CD4-positive, alpha-beta T cell (primary cell): Measurements from ENCODE around the gene FBXO3. TPM values are rescaled to one million over a fixed set of nuclear protein-coding genes. Genes with fewer than 3 reads are reported as not detected.

ENCODE experiments used
- ATAC-seq: fragments of 200-7000 bp; cut with Tn5 transposase; one replicate; pipeline ENCODE4 v1.10.0; 2022; ENCODE audit warnings: mild to moderate bottlenecking; ENCODE audit not compliant: poor library complexity
- CTCF ChIA-PET: fragments of 350-600 bp; sonication (Branson Sonifier 250); formaldehyde crosslinking; loops from one replicate; lab custom pipeline; 2021; ENCODE audit warnings: antibody characterized with exemption, inconsistent platforms; lab: Charles Lee
- POLR2A ChIA-PET: fragments of 350-600 bp; sonication (Branson Sonifier 250); formaldehyde crosslinking; loops from one replicate; lab custom pipeline; 2021; ENCODE audit warnings: antibody characterized with exemption, inconsistent platforms; lab: Charles Lee
- DNase-seq, 14 experiments: peaks; one replicate each; pipeline ENCODE4 v3.0.0-alpha.2; 2013 to 2020; ENCODE audit warnings: mixed read lengths in 2 of 14
- H3K27ac ChIP-seq, 2 donors: one replicate each; pipeline versions ENCODE4 v1.5.1 to v1.7.0; 2013; ENCODE audit warnings: low read length in 2 of 2, low read depth in 1 of 2, mild to moderate bottlenecking in 1 of 2
- H3K27me3 ChIP-seq, 2 experiments: 1 replicate in 1 of 2; 2 replicates in 1 of 2; pipeline versions ENCODE4 v1.6.1 to v1.7.0; 2013; ENCODE audit warnings: low read length in 2 of 2, control low read depth in 1 of 2, mild to moderate bottlenecking in 1 of 2, moderate library complexity in 1 of 2; ENCODE audit not compliant: insufficient read depth in 2 of 2, control insufficient read depth in 1 of 2
- H3K36me3 ChIP-seq: one replicate; pipeline ENCODE4 v1.6.1; 2013; ENCODE audit warnings: low read length, control low read depth; ENCODE audit not compliant: insufficient read depth
- H3K4me1 ChIP-seq: one replicate; pipeline ENCODE4 v1.6.1; 2013; ENCODE audit warnings: low read length, control low read depth; ENCODE audit not compliant: insufficient read depth
- H3K4me3 ChIP-seq: one replicate; pipeline ENCODE4 v1.5.1; 2013; ENCODE audit warnings: mild to moderate bottlenecking, low read length, moderate library complexity
- H3K9me3 ChIP-seq, 2 experiments: 1 replicate in 1 of 2; 2 replicates in 1 of 2; pipeline versions ENCODE4 v1.6.1 to v1.7.0; 2013; ENCODE audit warnings: low read length in 2 of 2, mild to moderate bottlenecking in 2 of 2, control low read depth in 1 of 2, moderate library complexity in 1 of 2; ENCODE audit not compliant: control insufficient read depth in 1 of 2, insufficient read depth in 1 of 2
- H3K27ac Mint-ChIP-seq: one replicate; pipeline ENCODE4 v1.8.0; 2020; ENCODE audit warnings: mixed read lengths
- H3K27me3 Mint-ChIP-seq: one replicate; pipeline ENCODE4 v1.8.0; 2021; ENCODE audit warnings: mixed read lengths
- H3K36me3 Mint-ChIP-seq: one replicate; pipeline ENCODE4 v1.8.0; 2021; ENCODE audit warnings: low read depth, mixed read lengths
- H3K4me1 Mint-ChIP-seq: one replicate; pipeline ENCODE4 v1.8.0; 2021; ENCODE audit warnings: low read depth, mixed read lengths
- H3K4me3 Mint-ChIP-seq: one replicate; pipeline ENCODE4 v1.8.0; 2020; ENCODE audit warnings: mild to moderate bottlenecking, mixed read lengths
- H3K9me3 Mint-ChIP-seq: one replicate; pipeline ENCODE4 v1.8.0; 2020; ENCODE audit warnings: mixed read lengths
- CTCF ChIP-seq: fragments of 200-600 bp; IDR thresholded peaks from one replicate; pipeline ENCODE4 v1.8.0; 2022; ENCODE audit warnings: antibody characterized with exemption, mild to moderate bottlenecking
- intact Hi-C, 2 experiments: fragments of 100-400 bp; cut with DNase I in 1 of 2; cut with micrococcal nuclease in 1 of 2; formaldehyde crosslinking; loops; one replicate each; pipeline versions ENCODE4 v1.15.1 to v1.9.0; 2023 to 2025; cut with DNase I, micrococcal nuclease
- total RNA-seq, 174 experiments: library from RNA in 2 of 174; stranded (reverse) in 2 of 174; gene quantifications; one replicate each; pipeline ENCODE4 v1.2.3 and lab custom pipeline; 2021 to 2026

The FBXO3 gene
- total RNA-seq, 2 experiments from 2014 or later, result 62.0 to 63.4 TPM

- intact Hi-C loops, result no loop called here
- no peak for DNase-seq
These were observed 60.4 kb downstream of the FBXO3 start for GRCh38 chr11:33713856-33714398.

GRCh38 chr11:33713151-33713855, 61.0 kb downstream of the FBXO3 start:
- Mint-ChIP-seq H3K9me3 (no peaks in the 10 kb centered on the region), H3K4me1 (no peaks in the 10 kb centered on the region), H3K27ac (no peak overlapping the region), H3K27me3 (no peaks in the 10 kb centered on the region), H3K36me3 (peaks cover 77% of the 10 kb centered on the region), H3K4me3 (no peak overlapping the region)
- Histone ChIP-seq H3K36me3 (peaks cover 58% of the 10 kb centered on the region), H3K4me1 (no peaks in the 10 kb centered on the region), H3K27ac (no peak overlapping the region), H3K27me3 (no peaks in the 10 kb centered on the region), H3K4me3 (no peak overlapping the region), H3K9me3 (no peaks in the 10 kb centered on the region)
- TF ChIP-seq CTCF, result no peak
- ChIA-PET POLR2A (no interaction called here), CTCF (no interaction called here)
- ATAC-seq (no peak), DNase-seq (no peak)
- intact Hi-C loops, result no loop called here

More at GRCh38 chr11:33713856-33714398, 60.4 kb downstream of the FBXO3 start:
- Mint-ChIP-seq H3K9me3 (no peaks in the 10 kb centered on the region), H3K4me3 (no peak overlapping the region), H3K36me3 (peaks cover 77% of the 10 kb centered on the region), H3K27me3 (no peaks in the 10 kb centered on the region), H3K4me1 (no peaks in the 10 kb centered on the region), H3K27ac (no peak overlapping the region)
- H3K4me3 ChIP-seq, result no peak overlapping the region
- no peaks in the 10 kb centered on the region for H3K4me1 ChIP-seq
- TF ChIP-seq CTCF, result no peak
- POLR2A ChIA-PET, result no interaction called here
- CTCF ChIA-PET, result interaction anchor here (0.9 kb wide), 1 partner anchor 29 kb away, joined by 6 read pairs; no protein-coding TSS in a partner anchor
- H3K36me3 ChIP-seq, result peaks cover 59% of the 10 kb centered on the region
- no peaks in the 10 kb centered on the region for H3K27me3 ChIP-seq
- no peak overlapping the region for H3K27ac ChIP-seq
- H3K9me3 ChIP-seq, result no peaks in the 10 kb centered on the region
- ATAC-seq, result no peak

- no peak overlapping the region for H3K4me3 Mint-ChIP-seq
- no peak overlapping the region for H3K4me3 ChIP-seq
- no peak for TF ChIP-seq CTCF
- no peaks in the 10 kb centered on the region for H3K4me1 ChIP-seq
- intact Hi-C loops, result no loop called here
- no peak for ATAC-seq
- POLR2A ChIA-PET, result no interaction called here
- CTCF ChIA-PET, result no interaction called here
- H3K27me3 Mint-ChIP-seq, result no peaks in the 10 kb centered on the region
- H3K27ac Mint-ChIP-seq, result no peak overlapping the region
- no peaks in the 10 kb centered on the region for H3K9me3 ChIP-seq
- H3K27ac ChIP-seq, result no peak overlapping the region
- no peaks in the 10 kb centered on the region for H3K27me3 ChIP-seq
- peaks cover 53% of the 10 kb centered on the region for H3K36me3 ChIP-seq
- H3K9me3 Mint-ChIP-seq, result no peaks in the 10 kb centered on the region
- no peaks in the 10 kb centered on the region for H3K4me1 Mint-ChIP-seq
- H3K36me3 Mint-ChIP-seq, result peaks cover 69% of the 10 kb centered on the region
- no peak for DNase-seq
These were observed 61.9 kb downstream of the FBXO3 start for GRCh38 chr11:33712436-33712835.
